Measurements from ENCODE around the gene COX7C.

The COX7C gene

DNA sequence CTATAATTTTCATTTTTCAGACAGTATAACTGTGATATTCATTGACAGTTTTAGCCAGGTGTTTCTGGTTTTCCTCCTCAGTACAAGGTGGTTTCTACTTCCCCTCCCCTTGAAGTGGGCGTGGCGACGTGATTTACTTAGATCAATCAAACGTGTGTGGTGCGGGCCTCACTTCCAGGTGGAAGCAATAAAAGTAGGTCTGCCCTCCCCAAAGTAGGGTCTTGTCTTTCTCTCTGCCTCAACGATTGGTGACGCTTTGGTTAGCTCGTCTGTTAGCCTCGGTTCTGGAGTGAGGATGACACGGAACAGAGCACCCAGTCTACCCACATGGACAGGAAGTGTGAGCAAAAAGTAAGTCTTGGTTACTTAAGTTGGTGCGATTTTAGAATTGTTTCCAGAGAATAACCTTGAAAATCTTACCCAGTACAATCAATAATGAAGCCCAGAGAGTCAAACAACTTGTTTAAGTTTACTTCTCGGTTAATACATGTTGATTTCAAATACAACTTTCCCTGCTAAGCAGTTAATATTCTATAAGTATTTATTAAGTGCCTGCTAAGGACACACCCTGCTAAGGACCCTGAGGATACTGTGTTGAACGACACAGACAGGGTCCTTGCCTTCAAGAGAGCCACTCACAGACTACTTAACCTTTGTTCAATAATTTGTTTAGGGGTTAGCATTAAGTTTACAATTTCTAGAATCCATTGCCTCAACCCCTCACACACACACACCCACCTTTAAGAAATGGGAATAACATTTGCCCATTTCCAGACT is 48.4 kb downstream of the COX7C start:
- no peak overlapping the region for H3K4me3 ChIP-seq (replicated peaks; ENCODE audit: low read depth, low read length)
- DNase-seq (ENCODE audit: extremely low read depth, low read depth), result no peak
- TF ChIP-seq, protein P1, sequence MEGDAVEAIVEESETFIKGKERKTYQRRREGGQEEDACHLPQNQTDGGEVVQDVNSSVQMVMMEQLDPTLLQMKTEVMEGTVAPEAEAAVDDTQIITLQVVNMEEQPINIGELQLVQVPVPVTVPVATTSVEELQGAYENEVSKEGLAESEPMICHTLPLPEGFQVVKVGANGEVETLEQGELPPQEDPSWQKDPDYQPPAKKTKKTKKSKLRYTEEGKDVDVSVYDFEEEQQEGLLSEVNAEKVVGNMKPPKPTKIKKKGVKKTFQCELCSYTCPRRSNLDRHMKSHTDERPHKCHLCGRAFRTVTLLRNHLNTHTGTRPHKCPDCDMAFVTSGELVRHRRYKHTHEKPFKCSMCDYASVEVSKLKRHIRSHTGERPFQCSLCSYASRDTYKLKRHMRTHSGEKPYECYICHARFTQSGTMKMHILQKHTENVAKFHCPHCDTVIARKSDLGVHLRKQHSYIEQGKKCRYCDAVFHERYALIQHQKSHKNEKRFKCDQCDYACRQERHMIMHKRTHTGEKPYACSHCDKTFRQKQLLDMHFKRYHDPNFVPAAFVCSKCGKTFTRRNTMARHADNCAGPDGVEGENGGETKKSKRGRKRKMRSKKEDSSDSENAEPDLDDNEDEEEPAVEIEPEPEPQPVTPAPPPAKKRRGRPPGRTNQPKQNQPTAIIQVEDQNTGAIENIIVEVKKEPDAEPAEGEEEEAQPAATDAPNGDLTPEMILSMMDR (IDR thresholded peaks at IDR 0.05; ENCODE audit: low read depth, low read length, missing control alignments), result no peak

GRCh38 chr5:86666981-86667380 is 49.2 kb downstream of the COX7C start:
- no peak for DNase-seq (ENCODE audit: extremely low read depth, low read depth)
- TF ChIP-seq, protein P1 (IDR thresholded peaks at IDR 0.05; ENCODE audit: low read depth, low read length, missing control alignments), result no peak
- no peak overlapping the region for H3K4me3 ChIP-seq (replicated peaks; ENCODE audit: low read depth, low read length)

Data from HFF-Myc (cell line).